B cell (primary cell): ENCODE measurements around the gene SLC38A1. TPM values are rescaled to one million over a fixed set of nuclear protein-coding genes. Genes with fewer than 3 reads are reported as not detected.

Experiments
- ATAC-seq: fragments of 200-7000 bp; cut with Tn5 transposase; one replicate; pipeline ENCODE4 v1.10.0; 2021; ENCODE audit warnings: low read depth, mild to moderate bottlenecking, moderate number of reproducible peaks, moderate library complexity
- CTCF ChIA-PET: fragments of 350-600 bp; sonication (Branson Sonifier 250); formaldehyde crosslinking; loops from one replicate; lab custom pipeline; 2021; ENCODE audit warnings: antibody characterized with exemption, inconsistent platforms; lab: Charles Lee
- POLR2A ChIA-PET: fragments of 350-600 bp; sonication (Branson Sonifier 250); formaldehyde crosslinking; loops from one replicate; lab custom pipeline; 2021; ENCODE audit warnings: antibody characterized with exemption; lab: Charles Lee
- DNase-seq: peaks from one replicate; pipeline ENCODE4 v3.0.0; 2013
- H2AFZ ChIP-seq: 2 replicates; pipeline ENCODE4 v1.6.1; 2012; ENCODE audit warnings: mild to moderate bottlenecking, low read depth, low read length; ENCODE audit not compliant: insufficient read depth, poor library complexity, severe bottlenecking
- H3K27ac ChIP-seq, 2 donors: 1 replicate in 1 of 2; 2 replicates in 1 of 2; pipeline ENCODE4 v1.5.1; 2012 to 2013; ENCODE audit warnings: low read length in 2 of 2, mild to moderate bottlenecking in 2 of 2, moderate library complexity in 1 of 2
- H3K27me3 ChIP-seq, 4 experiments: fragments of 200-600 bp in 1 of 4; sonication (generic) in 1 of 4; replicated peaks in 1 of 4; 1 replicate in 2 of 4; 2 replicates in 2 of 4; pipeline versions ENCODE4 v1.6.1 to v1.7.0; 2013 to 2016; ENCODE audit warnings: low read length in 3 of 4, mild to moderate bottlenecking in 2 of 4, mixed read lengths in 1 of 4, moderate library complexity in 1 of 4; ENCODE audit not compliant: insufficient read depth in 4 of 4, control insufficient read depth in 3 of 4; ENCODE audit errors: control extremely low read depth in 1 of 4
- H3K36me3 ChIP-seq, 2 experiments: replicated peaks in 1 of 2; 1 replicate in 1 of 2; 2 replicates in 1 of 2; pipeline versions ENCODE4 v1.6.1 to v1.7.1; 2013; ENCODE audit warnings: low read length in 1 of 2; ENCODE audit not compliant: insufficient read depth in 2 of 2, control insufficient read depth in 1 of 2; ENCODE audit errors: control extremely low read depth in 1 of 2, extremely low read depth in 1 of 2
- H3K4me1 ChIP-seq, 2 donors: fragments of 200-600 bp in 1 of 2; sonication (generic) in 1 of 2; 1 replicate in 1 of 2; 2 replicates in 1 of 2; pipeline versions ENCODE4 v1.5.1 to v1.6.1; 2013 to 2017; ENCODE audit warnings: low read length in 2 of 2; ENCODE audit not compliant: control insufficient read depth in 2 of 2, insufficient read depth in 2 of 2
- H3K4me2 ChIP-seq: replicated peaks from 2 replicates; pipeline ENCODE3; 2012; ENCODE audit warnings: mild to moderate bottlenecking, low read depth, low read length; ENCODE audit not compliant: poor library complexity, severe bottlenecking
- H3K4me3 ChIP-seq, 5 experiments: fragments of 200-600 bp in 1 of 5; sonication (generic) in 1 of 5; 1 replicate in 3 of 5; 2 replicates in 2 of 5; pipeline versions ENCODE4 v1.5.1 to v1.7.0; 2011 to 2016; ENCODE audit warnings: low read length in 4 of 5, mild to moderate bottlenecking in 4 of 5, low read depth in 2 of 5, control low read depth in 1 of 5, moderate library complexity in 1 of 5; ENCODE audit not compliant: insufficient read depth in 1 of 5; ENCODE audit errors: control extremely low read depth in 1 of 5, extremely low read depth in 1 of 5
- H3K79me2 ChIP-seq: fragments of 200-600 bp; sonication (generic); one replicate; pipeline ENCODE4 v1.6.0; 2016; ENCODE audit warnings: low read length; ENCODE audit not compliant: control insufficient read depth, insufficient read depth
- H3K9ac ChIP-seq: fragments of 200-600 bp; sonication (generic); 2 replicates; pipeline ENCODE4 v1.6.1; 2017; ENCODE audit warnings: mild to moderate bottlenecking, low read length, moderate library complexity
- H3K9me3 ChIP-seq, 3 donors: one replicate each; pipeline versions ENCODE4 v1.6.1 to v1.7.1; 2013; ENCODE audit warnings: low read length in 2 of 3; ENCODE audit not compliant: control insufficient read depth in 2 of 3, insufficient read depth in 1 of 3; ENCODE audit errors: control extremely low read depth in 1 of 3
- H4K20me1 ChIP-seq: 2 replicates; pipeline ENCODE4 v1.6.0; 2012; ENCODE audit warnings: mild to moderate bottlenecking, low read length; ENCODE audit not compliant: insufficient read depth, control insufficient read depth, poor library complexity, severe bottlenecking
- H3K27ac Mint-ChIP-seq: one replicate; pipeline ENCODE4 v1.8.0; 2021; ENCODE audit warnings: mixed read lengths
- H3K27me3 Mint-ChIP-seq: one replicate; pipeline ENCODE4 v1.8.0; 2021; ENCODE audit warnings: mixed read lengths
- H3K4me1 Mint-ChIP-seq: one replicate; pipeline ENCODE4 v1.8.0; 2021; ENCODE audit warnings: mixed read lengths
- H3K4me3 Mint-ChIP-seq: one replicate; pipeline ENCODE4 v1.8.0; 2021; ENCODE audit warnings: mixed read lengths
- H3K9me3 Mint-ChIP-seq: one replicate; pipeline ENCODE4 v1.8.0; 2022; ENCODE audit warnings: mixed read lengths; ENCODE audit not compliant: insufficient read depth
- CTCF ChIP-seq: fragments of 200-600 bp; IDR thresholded peaks from one replicate; pipeline ENCODE4 v1.8.0; 2022; ENCODE audit warnings: antibody characterized with exemption, mild to moderate bottlenecking
- EZH2 ChIP-seq: IDR thresholded peaks from 2 replicates; pipeline ENCODE4 v1.6.1; 2012; ENCODE audit warnings: borderline replicate concordance, low read depth, mild to moderate bottlenecking, moderate library complexity, low read length; ENCODE audit not compliant: insufficient read depth, poor library complexity, severe bottlenecking
- WGBS: methylation state at CpG from one replicate; pipeline ENCODE4 v1.1.5; 2013; ENCODE audit warnings: missing lambda C conversion rate; ENCODE audit not compliant: insufficient coverage; 5-methylcytosine and 5-hydroxymethylcytosine counted together
- intact Hi-C: fragments of 100-400 bp; cut with micrococcal nuclease; formaldehyde crosslinking; loops from one replicate; pipeline ENCODE4 v1.10.0; 2022
- polyA plus RNA-seq: library from polyadenylated mRNA; depleted of rRNA; stranded (reverse); fragments of >200 nt; gene quantifications from 2 replicates; pipeline ENCODE4 v1.2.3, GENCODE V29; 2012
- total RNA-seq, 2 donors: library from RNA; stranded (reverse); fragments of 120-200 nt in 1 of 2; gene quantifications; 1 replicate in 1 of 2; 2 replicates in 1 of 2; pipeline versions ENCODE4 v1.2.3 to v1.2.4, GENCODE V29; 2013 to 2022

SLC38A1 gene
- total and polyA plus RNA-seq, 2 donors (not counting 1 experiment from before 2014, with no cell fraction given) = 38.1 to 205 TPM

GRCh38 chr12:46259071-46259470, 9.8 kb downstream of the SLC38A1 start:
- Histone ChIP-seq H3K4me2 (peak overlapping the region; percentile 6), H3K27me3 (no peaks in the 10 kb centered on the region), H3K27ac (peak overlapping the region in 1 of 2 donors; percentile 37), H3K4me1 (peaks cover 71 to 72% of the 10 kb centered on the region in 2 donors), H3K4me3 (no peak overlapping the region), H3K36me3 (peaks cover 0 to 46% of the 10 kb centered on the region in 2 experiments), H2AFZ (no peak overlapping the region), H3K79me2 (peaks cover 99% of the 10 kb centered on the region), H3K9ac (no peak overlapping the region), H3K9me3 (no peaks in the 10 kb centered on the region), H4K20me1 (peaks cover 80% of the 10 kb centered on the region)
- DNase-seq (no peak), ATAC-seq (no peak)
- Mint-ChIP-seq H3K27ac (no peak overlapping the region), H3K4me1 (peaks cover 49% of the 10 kb centered on the region), H3K9me3 (no peaks in the 10 kb centered on the region), H3K4me3 (no peak overlapping the region), H3K27me3 (no peaks in the 10 kb centered on the region)
- 100% methylated on average over 2 of the region's 4 CpGs for WGBS
- ChIA-PET POLR2A (no interaction called here), CTCF (no interaction called here)
- TF ChIP-seq EZH2 = no peak
- TF ChIP-seq CTCF = no peak
- intact Hi-C loops = no loop called here

- TF ChIP-seq CTCF = no peak
- TF ChIP-seq EZH2 = no peak
- Mint-ChIP-seq H3K27me3 (no peaks in the 10 kb centered on the region), H3K27ac (peak overlapping the region; percentile 32), H3K9me3 (no peaks in the 10 kb centered on the region), H3K4me3 (no peak overlapping the region), H3K4me1 (peaks cover 49% of the 10 kb centered on the region)
- no peaks in the 10 kb centered on the region for H3K27me3 ChIP-seq
- intact Hi-C loops = no loop called here
- POLR2A ChIA-PET = no interaction called here
- H3K36me3 ChIP-seq = peaks cover 0 to 54% of the 10 kb centered on the region in 2 experiments
- no peak overlapping the region for H3K9ac ChIP-seq
- CTCF ChIA-PET = no interaction called here
- H3K4me3 ChIP-seq = no peak overlapping the region
- H4K20me1 ChIP-seq = peaks cover 80% of the 10 kb centered on the region
- H3K4me1 ChIP-seq = peaks cover 61 to 63% of the 10 kb centered on the region in 2 donors
- H3K4me2 ChIP-seq = no peak overlapping the region
- H3K79me2 ChIP-seq = peaks cover 99% of the 10 kb centered on the region
- H2AFZ ChIP-seq = no peak overlapping the region
- DNase-seq = no peak
- no peaks in the 10 kb centered on the region for H3K9me3 ChIP-seq
- WGBS = no CpG with 5 or more reads among the region's 2 CpGs
- ATAC-seq = no peak
- H3K27ac ChIP-seq = peak overlapping the region in 1 of 2 donors; percentile 61
Observed at GRCh38 chr12:46258129-46258528, 10.7 kb downstream of the SLC38A1 start.
